Astrocyte of the spinal cord (primary cell): ENCODE measurements around the gene NSMCE1.

Experiments
- DNase-seq: peaks from one replicate; pipeline ENCODE4 v3.0.0; 2011; ENCODE audit warnings: low read depth, low spot score
- H3K4me3 ChIP-seq: 2 replicates; pipeline ENCODE4 v1.5.1; 2011; ENCODE audit warnings: low read depth, mild to moderate bottlenecking, low read length, moderate library complexity
- CTCF ChIP-seq: IDR thresholded peaks from 2 replicates; pipeline ENCODE4 v1.5.1; 2012; ENCODE audit warnings: low read depth, mild to moderate bottlenecking, low read length, inconsistent platforms
- in situ Hi-C: cut with HindIII; loops from 2 replicates; pipeline ENCODE4 v1.10.0; 2017; ENCODE audit warnings: low sequenced_read_pairs

Gene NSMCE1

DNA sequence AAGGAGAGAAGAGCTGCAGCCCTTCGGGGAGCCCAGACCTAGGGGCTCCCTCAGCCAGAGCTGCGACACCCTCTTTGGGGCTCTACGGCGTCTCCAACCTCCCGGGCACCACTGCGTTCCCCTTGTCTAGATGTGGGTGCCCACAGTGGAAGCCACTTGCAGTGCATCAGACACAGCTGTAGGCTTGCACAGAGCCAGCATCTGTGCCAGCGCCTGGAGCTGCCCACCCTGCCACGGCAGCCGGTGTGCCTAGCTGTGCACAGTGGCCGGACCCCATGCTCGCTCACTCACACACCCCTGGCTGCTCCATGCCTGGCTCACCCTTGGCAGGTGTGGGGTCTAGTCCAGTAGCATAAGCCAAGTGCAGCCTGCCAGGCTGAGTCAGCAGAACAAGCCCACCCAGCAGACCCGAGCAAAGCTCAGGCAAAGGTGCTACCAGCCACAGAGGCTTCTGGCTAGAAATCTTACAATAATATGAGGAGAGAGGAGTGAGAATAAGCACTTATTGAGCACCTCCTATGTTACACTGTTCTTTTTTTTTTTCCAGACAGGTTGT lies 78.2 kb downstream of the NSMCE1 start:
- no peak overlapping the region for H3K4me3 ChIP-seq
- in situ Hi-C loops: no loop called here
- DNase-seq: no peak
- TF ChIP-seq CTCF: no peak

DNA sequence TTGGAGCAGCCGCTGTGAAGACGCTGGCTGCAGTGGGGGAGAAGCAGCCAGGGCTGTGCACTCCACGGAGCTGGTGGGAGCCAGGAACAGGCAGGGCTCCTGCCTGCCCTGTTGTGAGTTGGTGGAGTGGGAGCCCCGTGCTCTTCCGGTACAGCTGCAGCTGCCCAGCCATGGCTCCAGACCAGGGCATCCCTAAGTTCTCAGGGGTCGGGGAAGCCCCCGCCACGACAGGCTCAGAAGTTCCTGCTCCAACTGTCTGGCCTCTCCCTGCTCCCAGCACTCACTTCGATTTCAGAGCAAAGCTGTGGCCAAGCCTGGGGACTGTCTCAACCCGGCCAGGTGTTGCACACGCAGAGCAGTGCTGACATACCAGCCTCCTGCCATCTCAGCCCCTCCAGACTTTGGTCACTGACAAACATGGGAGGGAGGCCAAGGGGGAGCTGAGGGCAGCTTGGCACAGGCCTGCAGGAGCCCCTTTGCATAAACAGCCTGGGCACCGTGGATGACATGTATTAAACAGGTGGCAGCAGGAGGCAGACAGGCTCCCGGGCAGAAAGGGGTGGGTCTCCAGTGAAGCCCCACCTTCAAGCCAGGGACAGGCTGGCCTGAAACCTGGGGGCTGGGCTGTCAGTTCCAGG lies 79.1 kb downstream of the NSMCE1 start:
- no peak overlapping the region for H3K4me3 ChIP-seq
- TF ChIP-seq CTCF: no peak
- DNase-seq: no peak
- in situ Hi-C loops: no loop called here

GRCh38 chr16:27188633-27189032 lies 79.9 kb downstream of the NSMCE1 start:
- in situ Hi-C loops: no loop called here
- TF ChIP-seq CTCF: no peak

GRCh38 chr16:27185776-27186130 lies 82.8 kb downstream of the NSMCE1 start:
- no peak for TF ChIP-seq CTCF
- DNase-seq: no peak
- in situ Hi-C loops: no loop called here
- H3K4me3 ChIP-seq: no peak overlapping the region

More at GRCh38 chr16:27188633-27189032, 79.9 kb downstream of the NSMCE1 start:
- H3K4me3 ChIP-seq: no peak overlapping the region
- no peak for DNase-seq

GRCh38 chr16:27182906-27183405 lies 85.6 kb downstream of the NSMCE1 start:
- DNase-seq: no peak
- TF ChIP-seq CTCF: no peak
- no peak overlapping the region for H3K4me3 ChIP-seq
- in situ Hi-C loops: no loop called here

- H3K4me3 ChIP-seq: no peak overlapping the region
- no peak for TF ChIP-seq CTCF
- DNase-seq: no peak
- in situ Hi-C loops: no loop called here
Observed at GRCh38 chr16:27181019-27181790, 87.4 kb downstream of the NSMCE1 start.
